A549 (cell line): ENCODE measurements around the gene POLE4. TPM values are rescaled to one million over a fixed set of nuclear protein-coding genes. Genes with fewer than 3 reads are reported as not detected.
A peak's percentile ranks its signal among the peaks of the same experiment; 100 is the strongest.

Experiments used
- ATAC-seq, 2 experiments: fragments of 200-7000 bp in 1 of 2; fragments of >200 bp in 1 of 2; cut with Nextera tagmentation in 1 of 2; cut with Tn5 transposase in 1 of 2; 3 replicates each; pipeline versions ENCODE4 v1.8.0 to v1.9.1; 2018 to 2020; ENCODE audit warnings: mild to moderate bottlenecking in 1 of 2, moderate library complexity in 1 of 2
- CTCF ChIA-PET: fragments of 300-600 bp; sonication (Branson Sonifier 250); formaldehyde crosslinking; extraction: SDS; loops from one replicate; lab custom pipeline; 2021; ENCODE audit warnings: antibody characterized with exemption, inconsistent platforms; lab: Yijun Ruan, JAX
- POLR2A ChIA-PET: fragments of 350-600 bp; formaldehyde crosslinking; extraction: SDS; loops from one replicate; lab custom pipeline; 2021; ENCODE audit warnings: antibody characterized with exemption, inconsistent platforms; lab: Yijun Ruan, JAX
- DNase-seq, 2 experiments: peaks; one replicate each; pipeline versions ENCODE4 v3.0.0 to v3.0.0-alpha.2; 2011 to 2016; ENCODE audit warnings: low read depth in 1 of 2, low spot score in 1 of 2
- FAIRE-seq: peaks from 2 replicates; lab custom pipeline; 2011; peaks lifted over from hg19 to GRCh38; lab: Jason Lieb, UNC
- H3K27ac ChIP-seq, 2 experiments: fragments of >200 bp; sonication (Bioruptor Twin); formaldehyde crosslinking; 3 replicates each; pipeline ENCODE4 v1.5.1; 2016 to 2017
- H3K4me1 ChIP-seq: fragments of >200 bp; sonication (Bioruptor Twin); formaldehyde crosslinking; 3 replicates; pipeline ENCODE4 v1.6.1; 2016
- H3K4me2 ChIP-seq: fragments of >200 bp; sonication (Bioruptor Twin); formaldehyde crosslinking; 3 replicates; pipeline ENCODE4 v1.6.1; 2016
- H3K4me3 ChIP-seq: fragments of >200 bp; sonication (Bioruptor Twin); formaldehyde crosslinking; 3 replicates; pipeline ENCODE4 v1.5.1; 2016
- H3K9me3 ChIP-seq: fragments of >200 bp; sonication (Bioruptor Twin); formaldehyde crosslinking; 3 replicates; pipeline ENCODE4 v1.6.1; 2016
- BHLHE40 ChIP-seq: IDR thresholded peaks from 2 replicates; pipeline ENCODE4 v1.6.1; 2012; ENCODE audit warnings: low read depth, low read length, inconsistent platforms
- CEBPB ChIP-seq, 2 experiments: fragments of >200 bp in 1 of 2; sonication (Bioruptor Twin) in 1 of 2; formaldehyde crosslinking in 1 of 2; IDR thresholded peaks; 2 replicates each; pipeline ENCODE4 v1.6.1; 2012 to 2016
- CHD2 ChIP-seq: fragments of 150-350 bp; IDR thresholded peaks from 2 replicates; pipeline ENCODE4 v1.6.1; 2014; ENCODE audit warnings: low read length; ENCODE audit not compliant: partially characterized antibody
- CHD4 ChIP-seq: fragments of 200-600 bp; sonication (generic); IDR thresholded peaks from 2 replicates; pipeline ENCODE4 v1.6.1; 2016; ENCODE audit warnings: antibody characterized with exemption, mild to moderate bottlenecking, borderline replicate concordance
- EHF ChIP-seq: fragments of 250-450 bp; sonication (Bioruptor Pico); IDR thresholded peaks from 2 replicates; pipeline ENCODE4 v1.5.0; 2020; ENCODE audit warnings: mild to moderate bottlenecking
- EP300 ChIP-seq, 2 experiments: fragments of >200 bp; sonication (Bioruptor Twin); formaldehyde crosslinking; IDR thresholded peaks; 2 replicates in 1 of 2; 3 replicates in 1 of 2; pipeline ENCODE4 v1.6.1; 2016 to 2017
- ESRRA ChIP-seq: fragments of 150-350 bp; IDR thresholded peaks from 2 replicates; pipeline ENCODE4 v1.6.1; 2014; ENCODE audit warnings: mild to moderate bottlenecking, low read length, borderline replicate concordance
- FOXS1 ChIP-seq: fragments of 250-450 bp; sonication (Bioruptor Pico); IDR thresholded peaks from 2 replicates; pipeline ENCODE4 v1.5.0; 2020; ENCODE audit warnings: mild to moderate bottlenecking, moderate library complexity
- KDM5A ChIP-seq: fragments of 200-600 bp; sonication (generic); IDR thresholded peaks from 2 replicates; pipeline ENCODE4 v1.6.1; 2016; ENCODE audit warnings: antibody characterized with exemption, mild to moderate bottlenecking
- MAFK ChIP-seq: fragments of 450-650 bp; IDR thresholded peaks from 2 replicates; pipeline ENCODE4 v1.6.1; 2014; ENCODE audit not compliant: partially characterized antibody
- NPAS2 ChIP-seq: fragments of 250-450 bp; sonication (Bioruptor Pico); IDR thresholded peaks from 2 replicates; pipeline ENCODE4 v1.8.0; 2022; ENCODE audit warnings: mild to moderate bottlenecking, moderate library complexity, borderline replicate concordance
- NR3C1 ChIP-seq: fragments of >200 bp; sonication (Bioruptor Twin); formaldehyde crosslinking; IDR thresholded peaks from 3 replicates; pipeline ENCODE4 v1.6.1; 2017
- PHF8 ChIP-seq: fragments of 200-600 bp; sonication (generic); IDR thresholded peaks from 2 replicates; pipeline ENCODE4 v1.6.1; 2016; ENCODE audit warnings: low read depth, mild to moderate bottlenecking, antibody characterized with exemption, moderate library complexity, borderline replicate concordance
- POLR2A ChIP-seq: IDR thresholded peaks from 2 replicates; pipeline ENCODE4 v1.6.1; 2012; ENCODE audit warnings: mild to moderate bottlenecking, low read length
- RAD21 ChIP-seq, 2 experiments: fragments of >200 bp in 1 of 2; sonication (Bioruptor Twin) in 1 of 2; formaldehyde crosslinking in 1 of 2; IDR thresholded peaks in 1 of 2; conservative IDR thresholded peaks in 1 of 2; 2 replicates in 1 of 2; 3 replicates in 1 of 2; pipeline ENCODE4 v1.6.1; 2012 to 2018; ENCODE audit warnings: inconsistent platforms in 1 of 2
- RARB ChIP-seq: fragments of 250-450 bp; sonication (Bioruptor Pico); IDR thresholded peaks from 2 replicates; pipeline ENCODE4 v1.8.0; 2021; ENCODE audit warnings: mild to moderate bottlenecking, moderate library complexity
- RFX5 ChIP-seq: fragments of 450-650 bp; IDR thresholded peaks from 2 replicates; pipeline ENCODE4 v1.7.1; 2014; ENCODE audit warnings: antibody characterized with exemption, mild to moderate bottlenecking, moderate library complexity
- RNF2 ChIP-seq: fragments of 200-600 bp; sonication (generic); IDR thresholded peaks from 2 replicates; pipeline ENCODE4 v1.6.1; 2016; ENCODE audit warnings: low read depth, mild to moderate bottlenecking, antibody characterized with exemption, moderate library complexity, borderline replicate concordance
- SMC3 ChIP-seq: fragments of >200 bp; sonication (Bioruptor Twin); formaldehyde crosslinking; IDR thresholded peaks from 3 replicates; pipeline ENCODE4 v1.6.1; 2018; ENCODE audit warnings: inconsistent platforms
- TFCP2L1 ChIP-seq: fragments of 250-450 bp; sonication (Bioruptor Pico); IDR thresholded peaks from 2 replicates; pipeline ENCODE4 v1.5.0; 2021; ENCODE audit warnings: mild to moderate bottlenecking
- TP53 ChIP-seq: fragments of 250-450 bp; sonication (Bioruptor Pico); IDR thresholded peaks from 2 replicates; pipeline ENCODE4 v1.5.0; 2021; ENCODE audit warnings: mild to moderate bottlenecking, moderate library complexity
- ZC3H11A ChIP-seq: fragments of 450-650 bp; IDR thresholded peaks from 2 replicates; pipeline ENCODE4 v1.6.1; 2014; ENCODE audit warnings: antibody characterized with exemption, mild to moderate bottlenecking
- ZNF302 ChIP-seq: fragments of 250-450 bp; sonication (Bioruptor Pico); IDR thresholded peaks from 2 replicates; pipeline ENCODE4 v1.9.0; 2021; ENCODE audit warnings: inconsistent platforms, mild to moderate bottlenecking, moderate library complexity
- WGBS: methylation state at CpG from one replicate; pipeline ENCODE4 v1.1.6; 2017; ENCODE audit errors: missing lambda C conversion rate; 5-methylcytosine and 5-hydroxymethylcytosine counted together
- polyA minus RNA-seq: library from RNA; depleted of rRNA, polyadenylated mRNA; stranded (reverse); fragments of >200 nt; gene quantifications from 2 replicates; pipeline ENCODE4 v1.2.3, GENCODE V29; 2011; rRNA and poly(A)+ RNA removed
- polyA plus RNA-seq, 4 experiments: library from polyadenylated mRNA; depleted of rRNA in 3 of 4; stranded (reverse); fragments of >200 nt; fragmentation: RNase III in 1 of 4; extraction: RNeasy Plus Mini Kit Qiagen cat#74134 plus additional on column Dnase treatment in 1 of 4; gene quantifications; 2 replicates in 3 of 4; 3 replicates in 1 of 4; pipeline ENCODE4 v1.2.3, GENCODE V29; 2011 to 2017
- TF ChIP-seq, protein P1 (sequence below): fragments of 250-450 bp; sonication (Bioruptor Pico); IDR thresholded peaks from 2 replicates; pipeline ENCODE4 v1.5.0; 2020; ENCODE audit warnings: low read depth, mild to moderate bottlenecking, moderate library complexity
- TF ChIP-seq, protein P2 (sequence below): fragments of >200 bp; sonication (Bioruptor Twin); formaldehyde crosslinking; IDR thresholded peaks from 3 replicates; pipeline ENCODE4 v1.5.1; 2016
- TF ChIP-seq, protein P3 (sequence below): IDR thresholded peaks from 2 replicates; pipeline ENCODE4 v1.6.1; 2012
- TF ChIP-seq, protein P4 (sequence below): fragments of >200 bp; sonication (Bioruptor Twin); formaldehyde crosslinking; IDR thresholded peaks from 3 replicates; pipeline ENCODE4 v1.6.1; 2016
- TF ChIP-seq, protein P5 (sequence below): IDR thresholded peaks from 2 replicates; pipeline ENCODE4 v1.6.1; 2012
- TF ChIP-seq, protein P6 (sequence below): fragments of >200 bp; sonication (Bioruptor Twin); formaldehyde crosslinking; IDR thresholded peaks from 2 replicates; pipeline ENCODE4 v1.6.1; 2016
- TF ChIP-seq, protein P7 (sequence below): fragments of 150-350 bp; IDR thresholded peaks from 2 replicates; pipeline ENCODE4 v1.6.1; 2014; ENCODE audit warnings: low read depth, mild to moderate bottlenecking, low read length

The POLE4 gene, protein sequence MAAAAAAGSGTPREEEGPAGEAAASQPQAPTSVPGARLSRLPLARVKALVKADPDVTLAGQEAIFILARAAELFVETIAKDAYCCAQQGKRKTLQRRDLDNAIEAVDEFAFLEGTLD
- 88.5 and 101 TPM in 2 replicates for polyA plus RNA-seq (2011; rRNA removed)
- 78.9 and 89.8 TPM in 2 replicates for polyA plus RNA-seq (2012; cell fraction: cytosol; rRNA removed)
- 24.0 and 30.4 TPM in 2 replicates for polyA plus RNA-seq (2012; cell fraction: nucleus; rRNA removed)
- polyA plus RNA-seq (2017; fragmentation: RNase III; extraction: RNeasy Plus Mini Kit Qiagen cat#74134 plus additional on column Dnase treatment): 83.1 to 91.4 TPM (median 90.4 TPM) in 3 replicates
- 17.0 and 19.9 TPM in 2 replicates for polyA minus RNA-seq

DNA sequence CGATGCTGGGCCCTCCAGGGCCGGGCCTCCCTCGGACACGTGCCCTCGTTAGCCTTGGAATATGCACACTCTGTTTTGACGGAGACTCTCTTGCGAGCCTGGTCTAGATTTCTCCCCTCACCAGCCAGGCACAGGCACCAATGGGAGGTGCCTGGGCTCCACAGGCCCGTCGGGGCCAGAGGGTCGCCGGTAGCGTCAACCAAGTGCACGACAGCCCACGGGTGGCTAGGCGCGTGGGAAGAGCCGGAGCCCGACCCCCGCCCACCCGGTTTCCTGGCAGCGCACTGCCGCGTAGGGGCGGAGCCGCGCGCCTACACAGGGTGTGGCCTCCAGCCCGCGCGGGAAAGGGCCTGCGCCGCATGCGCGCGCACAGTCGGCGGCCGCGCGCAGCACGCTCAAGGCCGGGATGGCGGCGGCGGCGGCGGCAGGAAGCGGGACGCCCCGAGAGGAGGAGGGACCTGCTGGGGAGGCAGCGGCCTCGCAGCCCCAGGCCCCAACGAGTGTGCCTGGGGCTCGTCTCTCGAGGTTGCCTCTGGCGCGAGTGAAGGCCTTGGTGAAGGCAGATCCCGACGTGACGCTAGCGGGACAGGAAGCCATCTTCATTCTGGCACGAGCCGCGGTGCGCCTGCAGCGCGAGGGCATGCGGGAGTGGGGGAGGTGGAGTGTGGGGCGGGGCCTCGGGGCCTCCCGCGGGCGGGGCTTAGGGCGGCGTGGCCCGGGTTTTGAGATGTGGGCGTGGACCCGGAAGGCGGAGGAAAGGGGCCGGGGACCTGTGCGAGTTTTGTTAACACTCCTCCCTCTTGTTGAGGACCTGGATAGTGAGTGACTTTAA, at the start of gene POLE4:
Gene POLE4, plus strand, starts transcription at position 370 of the 832 bp plus-strand sequence. Its CDS starts 37 bp downstream, at position 407.
- WGBS: 3% methylated on average over 22 of the region's 81 CpGs
- FAIRE-seq: no peak
- peak; percentile 59 to 96 for DNase-seq
- Histone ChIP-seq H3K9me3 (no peaks in the 10 kb centered on the region), H3K4me3 (peak within 1 kb of the TSS; percentile 56), H3K4me1 (peaks cover 9% of the 10 kb centered on the region), H3K27ac (peak within 1 kb of the TSS; percentile 92 to 94), H3K4me2 (peak within 1 kb of the TSS; percentile 84)
- ChIA-PET POLR2A (no interaction called here), CTCF (interaction anchor here (1.0 to 1.7 kb wide), 2 partner anchors 22 to 39 kb away, joined by 3 to 5 read pairs; no protein-coding TSS in a partner anchor)
- ATAC-seq: peak; percentile 94 to 97
- TF ChIP-seq MAFK: no peak
- TF ChIP-seq CHD4: no peak; the same call in 1 of the 2 replicates
- no peak for TF ChIP-seq CHD2
- TF ChIP-seq ZC3H11A: no peak
- TF ChIP-seq EP300 (IDR thresholded peaks at IDR 0.05): no peak
- TF ChIP-seq, protein P1, sequence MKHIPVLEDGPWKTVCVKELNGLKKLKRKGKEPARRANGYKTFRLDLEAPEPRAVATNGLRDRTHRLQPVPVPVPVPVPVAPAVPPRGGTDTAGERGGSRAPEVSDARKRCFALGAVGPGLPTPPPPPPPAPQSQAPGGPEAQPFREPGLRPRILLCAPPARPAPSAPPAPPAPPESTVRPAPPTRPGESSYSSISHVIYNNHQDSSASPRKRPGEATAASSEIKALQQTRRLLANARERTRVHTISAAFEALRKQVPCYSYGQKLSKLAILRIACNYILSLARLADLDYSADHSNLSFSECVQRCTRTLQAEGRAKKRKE (CRISPR knock-in tag): peak; percentile 82; the same call in 1 of the 2 replicates
- peak; percentile 77; the same call in 1 of the 2 replicates for TF ChIP-seq TFCP2L1 (CRISPR knock-in tag)
- TF ChIP-seq NR3C1: no peak
- TF ChIP-seq, protein P2, sequence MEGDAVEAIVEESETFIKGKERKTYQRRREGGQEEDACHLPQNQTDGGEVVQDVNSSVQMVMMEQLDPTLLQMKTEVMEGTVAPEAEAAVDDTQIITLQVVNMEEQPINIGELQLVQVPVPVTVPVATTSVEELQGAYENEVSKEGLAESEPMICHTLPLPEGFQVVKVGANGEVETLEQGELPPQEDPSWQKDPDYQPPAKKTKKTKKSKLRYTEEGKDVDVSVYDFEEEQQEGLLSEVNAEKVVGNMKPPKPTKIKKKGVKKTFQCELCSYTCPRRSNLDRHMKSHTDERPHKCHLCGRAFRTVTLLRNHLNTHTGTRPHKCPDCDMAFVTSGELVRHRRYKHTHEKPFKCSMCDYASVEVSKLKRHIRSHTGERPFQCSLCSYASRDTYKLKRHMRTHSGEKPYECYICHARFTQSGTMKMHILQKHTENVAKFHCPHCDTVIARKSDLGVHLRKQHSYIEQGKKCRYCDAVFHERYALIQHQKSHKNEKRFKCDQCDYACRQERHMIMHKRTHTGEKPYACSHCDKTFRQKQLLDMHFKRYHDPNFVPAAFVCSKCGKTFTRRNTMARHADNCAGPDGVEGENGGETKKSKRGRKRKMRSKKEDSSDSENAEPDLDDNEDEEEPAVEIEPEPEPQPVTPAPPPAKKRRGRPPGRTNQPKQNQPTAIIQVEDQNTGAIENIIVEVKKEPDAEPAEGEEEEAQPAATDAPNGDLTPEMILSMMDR: no peak
- peak; percentile 87; the same call in 1 of the 2 replicates for TF ChIP-seq RNF2
- TF ChIP-seq, protein P3, sequence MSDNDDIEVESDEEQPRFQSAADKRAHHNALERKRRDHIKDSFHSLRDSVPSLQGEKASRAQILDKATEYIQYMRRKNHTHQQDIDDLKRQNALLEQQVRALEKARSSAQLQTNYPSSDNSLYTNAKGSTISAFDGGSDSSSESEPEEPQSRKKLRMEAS: peak; percentile 95
- no peak for TF ChIP-seq SMC3
- TF ChIP-seq KDM5A: no peak
- TF ChIP-seq, protein P4, sequence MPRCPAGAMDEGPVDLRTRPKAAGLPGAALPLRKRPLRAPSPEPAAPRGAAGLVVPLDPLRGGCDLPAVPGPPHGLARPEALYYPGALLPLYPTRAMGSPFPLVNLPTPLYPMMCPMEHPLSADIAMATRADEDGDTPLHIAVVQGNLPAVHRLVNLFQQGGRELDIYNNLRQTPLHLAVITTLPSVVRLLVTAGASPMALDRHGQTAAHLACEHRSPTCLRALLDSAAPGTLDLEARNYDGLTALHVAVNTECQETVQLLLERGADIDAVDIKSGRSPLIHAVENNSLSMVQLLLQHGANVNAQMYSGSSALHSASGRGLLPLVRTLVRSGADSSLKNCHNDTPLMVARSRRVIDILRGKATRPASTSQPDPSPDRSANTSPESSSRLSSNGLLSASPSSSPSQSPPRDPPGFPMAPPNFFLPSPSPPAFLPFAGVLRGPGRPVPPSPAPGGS: peak; percentile 99
- TF ChIP-seq TP53: peak; percentile 68
- peak in 1 of 2 experiments; percentile 18; a peak in 3 of 5 replicates for TF ChIP-seq RAD21 (conservative IDR thresholded peaks at IDR 0.05 in 1 of 2, IDR thresholded peaks at IDR 0.05 in 1 of 2)
- TF ChIP-seq ZNF302 (CRISPR knock-in tag): peak; percentile 65; the same call in 1 of the 2 replicates
- no peak for TF ChIP-seq ESRRA
- no peak for TF ChIP-seq RARB
- no peak for TF ChIP-seq CEBPB (IDR thresholded peaks at IDR 0.05)
- TF ChIP-seq, protein P5, sequence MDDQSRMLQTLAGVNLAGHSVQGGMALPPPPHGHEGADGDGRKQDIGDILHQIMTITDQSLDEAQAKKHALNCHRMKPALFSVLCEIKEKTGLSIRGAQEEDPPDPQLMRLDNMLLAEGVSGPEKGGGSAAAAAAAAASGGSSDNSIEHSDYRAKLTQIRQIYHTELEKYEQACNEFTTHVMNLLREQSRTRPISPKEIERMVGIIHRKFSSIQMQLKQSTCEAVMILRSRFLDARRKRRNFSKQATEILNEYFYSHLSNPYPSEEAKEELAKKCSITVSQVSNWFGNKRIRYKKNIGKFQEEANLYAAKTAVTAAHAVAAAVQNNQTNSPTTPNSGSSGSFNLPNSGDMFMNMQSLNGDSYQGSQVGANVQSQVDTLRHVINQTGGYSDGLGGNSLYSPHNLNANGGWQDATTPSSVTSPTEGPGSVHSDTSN: 0 out of 2 replicates have a peak, but pooled peaks have one; percentile 10
- TF ChIP-seq BHLHE40: peak; percentile 78
- TF ChIP-seq RFX5: 0 out of 2 replicates have a peak, but pooled peaks have one; percentile 27
- peak; percentile 82; the same call in 1 of the 2 replicates for TF ChIP-seq EHF (CRISPR knock-in tag)
- TF ChIP-seq, protein P6, sequence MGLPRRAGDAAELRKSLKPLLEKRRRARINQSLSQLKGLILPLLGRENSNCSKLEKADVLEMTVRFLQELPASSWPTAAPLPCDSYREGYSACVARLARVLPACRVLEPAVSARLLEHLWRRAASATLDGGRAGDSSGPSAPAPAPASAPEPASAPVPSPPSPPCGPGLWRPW: no peak
- TF ChIP-seq PHF8: peak; percentile 100
- TF ChIP-seq NPAS2 (CRISPR knock-in tag): no peak
- peak; percentile 97 for TF ChIP-seq POLR2A
- TF ChIP-seq FOXS1 (CRISPR knock-in tag): no peak
- TF ChIP-seq, protein P7, sequence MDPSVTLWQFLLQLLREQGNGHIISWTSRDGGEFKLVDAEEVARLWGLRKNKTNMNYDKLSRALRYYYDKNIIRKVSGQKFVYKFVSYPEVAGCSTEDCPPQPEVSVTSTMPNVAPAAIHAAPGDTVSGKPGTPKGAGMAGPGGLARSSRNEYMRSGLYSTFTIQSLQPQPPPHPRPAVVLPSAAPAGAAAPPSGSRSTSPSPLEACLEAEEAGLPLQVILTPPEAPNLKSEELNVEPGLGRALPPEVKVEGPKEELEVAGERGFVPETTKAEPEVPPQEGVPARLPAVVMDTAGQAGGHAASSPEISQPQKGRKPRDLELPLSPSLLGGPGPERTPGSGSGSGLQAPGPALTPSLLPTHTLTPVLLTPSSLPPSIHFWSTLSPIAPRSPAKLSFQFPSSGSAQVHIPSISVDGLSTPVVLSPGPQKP: no peak
